MCF 10A (cell line): ENCODE data around the gene SDK1. TPM values are rescaled to one million over a fixed set of nuclear protein-coding genes. Genes with fewer than 3 reads are reported as not detected.

Experiments used
- BruUV-seq: library from RNA; stranded (reverse); fragments of 400-500 nt; replicated peaks from 2 replicates; lab custom pipeline; 2021; lab: Mats Ljungman, UMichigan
- CTCF ChIA-PET: fragments of 300-600 bp; sonication (Branson Sonifier 250); formaldehyde crosslinking; extraction: SDS; loops from one replicate; lab custom pipeline; 2021; ENCODE audit warnings: antibody characterized with exemption, inconsistent platforms; lab: Yijun Ruan, JAX
- POLR2A ChIA-PET: fragments of 300-600, 350-650 bp; sonication (Branson Sonifier 250); formaldehyde crosslinking; extraction: SDS; loops from one replicate; lab custom pipeline; 2020; ENCODE audit warnings: antibody characterized with exemption, inconsistent platforms; lab: Yijun Ruan, JAX
- DNase-seq: peaks from one replicate; pipeline ENCODE4 v3.0.0-alpha.2; 2018; ENCODE audit not compliant: unreplicated experiment
- H3K27ac Mint-ChIP-seq: one replicate; pipeline ENCODE4 v1.8.0; 2022; ENCODE audit warnings: mild to moderate bottlenecking, low read depth, mixed read lengths; ENCODE audit not compliant: unreplicated experiment
- H3K27me3 Mint-ChIP-seq: one replicate; pipeline ENCODE4 v1.8.0; 2022; ENCODE audit warnings: mixed read lengths; ENCODE audit not compliant: insufficient read depth, unreplicated experiment
- H3K36me3 Mint-ChIP-seq: one replicate; pipeline ENCODE4 v1.8.0; 2022; ENCODE audit warnings: mild to moderate bottlenecking, moderate library complexity, mixed read lengths; ENCODE audit not compliant: insufficient read depth, unreplicated experiment
- H3K4me1 Mint-ChIP-seq: one replicate; pipeline ENCODE4 v1.8.0; 2022; ENCODE audit warnings: mixed read lengths; ENCODE audit not compliant: insufficient read depth, unreplicated experiment
- H3K4me3 Mint-ChIP-seq: one replicate; pipeline ENCODE4 v1.8.0; 2022; ENCODE audit warnings: mild to moderate bottlenecking, moderate library complexity, mixed read lengths; ENCODE audit not compliant: unreplicated experiment
- H3K9me3 Mint-ChIP-seq: one replicate; pipeline ENCODE4 v1.8.0; 2022; ENCODE audit warnings: mixed read lengths; ENCODE audit not compliant: unreplicated experiment
- intact Hi-C: fragments of 100-400 bp; cut with micrococcal nuclease; formaldehyde crosslinking; loops from 2 replicates; pipeline ENCODE4 v1.14.1; 2022
- total RNA-seq: library from RNA; stranded (reverse); gene quantifications from 2 replicates; pipeline ENCODE4 v1.2.3, GENCODE V29; 2022
- TF ChIP-seq, protein P1 (sequence below): fragments of 200-600 bp; IDR thresholded peaks from one replicate; pipeline ENCODE4 v1.8.0; 2022; ENCODE audit warnings: antibody characterized with exemption, mild to moderate bottlenecking; ENCODE audit not compliant: unreplicated experiment

Gene SDK1
- total RNA-seq, 1 experiment from 2014 or later = 3.3 TPM

- Mint-ChIP-seq H3K27me3 (no peaks in the 10 kb centered on the region), H3K4me3 (no peak overlapping the region), H3K27ac (no peak overlapping the region), H3K4me1 (peaks cover 7% of the 10 kb centered on the region), H3K9me3 (no peaks in the 10 kb centered on the region), H3K36me3 (no peaks in the 10 kb centered on the region)
- BruUV-seq = no TSS peak
- no peak for DNase-seq
- intact Hi-C loops = no loop called here
- ChIA-PET POLR2A (no interaction called here), CTCF (interaction anchor here (0.5 kb wide), 1 partner anchor 59 kb away, joined by 3 read pairs; no protein-coding TSS in a partner anchor)
- TF ChIP-seq, protein P1, sequence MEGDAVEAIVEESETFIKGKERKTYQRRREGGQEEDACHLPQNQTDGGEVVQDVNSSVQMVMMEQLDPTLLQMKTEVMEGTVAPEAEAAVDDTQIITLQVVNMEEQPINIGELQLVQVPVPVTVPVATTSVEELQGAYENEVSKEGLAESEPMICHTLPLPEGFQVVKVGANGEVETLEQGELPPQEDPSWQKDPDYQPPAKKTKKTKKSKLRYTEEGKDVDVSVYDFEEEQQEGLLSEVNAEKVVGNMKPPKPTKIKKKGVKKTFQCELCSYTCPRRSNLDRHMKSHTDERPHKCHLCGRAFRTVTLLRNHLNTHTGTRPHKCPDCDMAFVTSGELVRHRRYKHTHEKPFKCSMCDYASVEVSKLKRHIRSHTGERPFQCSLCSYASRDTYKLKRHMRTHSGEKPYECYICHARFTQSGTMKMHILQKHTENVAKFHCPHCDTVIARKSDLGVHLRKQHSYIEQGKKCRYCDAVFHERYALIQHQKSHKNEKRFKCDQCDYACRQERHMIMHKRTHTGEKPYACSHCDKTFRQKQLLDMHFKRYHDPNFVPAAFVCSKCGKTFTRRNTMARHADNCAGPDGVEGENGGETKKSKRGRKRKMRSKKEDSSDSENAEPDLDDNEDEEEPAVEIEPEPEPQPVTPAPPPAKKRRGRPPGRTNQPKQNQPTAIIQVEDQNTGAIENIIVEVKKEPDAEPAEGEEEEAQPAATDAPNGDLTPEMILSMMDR = no peak
Measured at GRCh38 chr7:4186513-4186780, 885.4 kb downstream of the SDK1 start.

DNA sequence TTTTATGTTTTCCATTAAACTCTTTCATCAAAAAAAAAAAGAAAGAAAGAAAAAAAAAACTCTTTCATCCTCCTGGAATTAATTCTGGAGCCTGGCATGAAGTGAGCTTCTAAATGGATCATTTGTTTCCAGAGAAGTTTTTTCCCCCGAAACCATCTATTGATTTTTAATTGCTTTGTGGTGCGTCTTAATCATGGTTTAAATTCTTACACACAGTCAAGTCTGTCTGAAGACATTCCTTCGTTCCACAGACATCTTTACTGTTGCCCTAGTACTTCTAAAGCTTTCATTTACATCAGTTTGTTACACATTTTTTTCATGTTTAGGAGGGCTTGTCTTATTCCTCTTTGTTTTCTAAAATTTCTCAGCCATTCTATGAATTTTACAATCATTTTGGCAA, 887.6 kb downstream of the SDK1 start:
- H3K4me3 Mint-ChIP-seq = peak overlapping the region; percentile 51
- no peaks in the 10 kb centered on the region for H3K27me3 Mint-ChIP-seq
- CTCF ChIA-PET = interaction anchor here (0.6 to 0.7 kb wide), 2 partner anchors 96 to 205 kb away, joined by 3 read pairs; no protein-coding TSS in a partner anchor
- POLR2A ChIA-PET = interaction anchor here (0.7 to 1.3 kb wide), 7 partner anchors 10 to 1430 kb away, joined by 3 to 4 read pairs (median 4); no protein-coding TSS in a partner anchor
- TF ChIP-seq, protein P1 = no peak
- peak overlapping the region; percentile 19 for H3K27ac Mint-ChIP-seq
- intact Hi-C loops = no loop called here
- no peak for DNase-seq
- BruUV-seq = no TSS peak
- peaks cover 7% of the 10 kb centered on the region for H3K4me1 Mint-ChIP-seq
- H3K36me3 Mint-ChIP-seq = no peaks in the 10 kb centered on the region
- H3K9me3 Mint-ChIP-seq = no peaks in the 10 kb centered on the region

GRCh38 chr7:4189131-4189570, 888.1 kb downstream of the SDK1 start:
- ChIA-PET POLR2A (interaction anchor here (0.7 to 1.0 kb wide), 5 partner anchors 9 to 1431 kb away, joined by 3 to 4 read pairs (median 3); no protein-coding TSS in a partner anchor), CTCF (interaction anchor here (0.6 kb wide), 2 partner anchors 97 to 1477 kb away, joined by 3 read pairs; no protein-coding TSS in a partner anchor)
- H3K27ac Mint-ChIP-seq = peak overlapping the region; percentile 19
- peaks cover 7% of the 10 kb centered on the region for H3K4me1 Mint-ChIP-seq
- no TSS peak for BruUV-seq
- H3K36me3 Mint-ChIP-seq = no peaks in the 10 kb centered on the region
- DNase-seq = peak; percentile 91
- TF ChIP-seq, protein P1 = no peak
- H3K27me3 Mint-ChIP-seq = no peaks in the 10 kb centered on the region
- H3K9me3 Mint-ChIP-seq = no peaks in the 10 kb centered on the region
- intact Hi-C loops = no loop called here
- H3K4me3 Mint-ChIP-seq = peak overlapping the region; percentile 51

DNA sequence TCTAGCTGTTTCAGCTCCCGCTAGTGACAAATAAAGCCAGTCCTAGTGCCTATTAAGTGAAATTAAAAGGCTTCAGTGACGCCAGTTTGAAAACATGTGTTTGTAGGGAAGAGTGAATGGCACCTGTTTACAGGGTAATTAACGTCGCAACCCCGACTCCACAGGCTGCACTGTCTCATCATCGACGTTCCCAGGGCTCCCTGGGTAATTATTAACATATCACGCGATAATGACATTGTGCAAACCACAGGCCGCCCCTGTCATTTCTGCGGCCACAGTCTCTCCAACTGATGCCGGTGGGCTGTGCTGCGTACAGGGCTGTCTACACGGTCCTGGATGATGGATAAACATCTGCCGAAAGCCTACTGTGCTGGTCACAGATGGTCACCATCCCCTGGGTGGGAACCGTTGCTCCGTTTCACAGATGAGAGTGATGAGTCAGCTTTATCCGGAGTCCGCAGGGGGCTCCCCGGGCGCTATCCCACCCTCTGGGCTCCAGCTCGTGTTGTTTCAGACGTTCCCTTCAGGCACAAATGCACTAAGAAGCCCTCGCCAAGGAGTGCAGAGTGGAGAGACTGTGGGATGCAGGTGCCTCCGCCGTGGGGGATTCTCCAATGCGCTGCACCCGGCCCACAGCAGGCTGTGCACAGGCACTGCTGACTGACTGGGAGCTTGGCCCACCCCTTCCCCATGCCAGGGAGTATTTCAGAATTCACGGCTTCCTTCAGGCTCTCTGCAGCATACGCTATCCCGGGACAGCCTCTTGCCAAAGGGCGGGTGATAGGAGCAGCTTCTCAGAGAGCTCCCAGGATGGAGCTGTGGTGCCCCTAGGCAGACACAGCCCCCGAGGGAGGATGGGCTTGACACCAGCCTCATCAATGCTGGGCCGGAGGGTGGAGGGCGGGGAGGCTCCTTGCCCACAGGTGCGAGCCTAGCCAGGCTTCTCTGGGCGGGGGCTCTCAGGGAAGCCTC, 889.2 kb downstream of the SDK1 start:
- no peak overlapping the region for H3K27ac Mint-ChIP-seq
- ChIA-PET CTCF (interaction anchor here (0.7 kb wide), 1 partner anchor 319 kb away, joined by 3 read pairs; no protein-coding TSS in a partner anchor), POLR2A (interaction anchor here (0.6 kb wide), 1 partner anchor 316 kb away, joined by 4 read pairs; no protein-coding TSS in a partner anchor)
- no TSS peak for BruUV-seq
- no peaks in the 10 kb centered on the region for H3K27me3 Mint-ChIP-seq
- intact Hi-C loops = no loop called here
- no peak overlapping the region for H3K4me3 Mint-ChIP-seq
- DNase-seq = no peak
- no peaks in the 10 kb centered on the region for H3K9me3 Mint-ChIP-seq
- peaks cover 7% of the 10 kb centered on the region for H3K4me1 Mint-ChIP-seq
- TF ChIP-seq, protein P1 = no peak
- no peaks in the 10 kb centered on the region for H3K36me3 Mint-ChIP-seq
